HG03460 (cell line): ENCODE data around the gene AKAP10.
"Not testable (repeated sequence)": the region's sequence is repeated elsewhere in the genome, so short reads cannot be mapped to it uniquely, and the experiment has no call there.

ENCODE experiments used
- ATAC-seq: cut with Tn5 transposase; IDR thresholded peaks from one replicate; pipeline ENCODE4 v1.9.1; 2021; ENCODE audit not compliant: unreplicated experiment

Gene AKAP10

DNA sequence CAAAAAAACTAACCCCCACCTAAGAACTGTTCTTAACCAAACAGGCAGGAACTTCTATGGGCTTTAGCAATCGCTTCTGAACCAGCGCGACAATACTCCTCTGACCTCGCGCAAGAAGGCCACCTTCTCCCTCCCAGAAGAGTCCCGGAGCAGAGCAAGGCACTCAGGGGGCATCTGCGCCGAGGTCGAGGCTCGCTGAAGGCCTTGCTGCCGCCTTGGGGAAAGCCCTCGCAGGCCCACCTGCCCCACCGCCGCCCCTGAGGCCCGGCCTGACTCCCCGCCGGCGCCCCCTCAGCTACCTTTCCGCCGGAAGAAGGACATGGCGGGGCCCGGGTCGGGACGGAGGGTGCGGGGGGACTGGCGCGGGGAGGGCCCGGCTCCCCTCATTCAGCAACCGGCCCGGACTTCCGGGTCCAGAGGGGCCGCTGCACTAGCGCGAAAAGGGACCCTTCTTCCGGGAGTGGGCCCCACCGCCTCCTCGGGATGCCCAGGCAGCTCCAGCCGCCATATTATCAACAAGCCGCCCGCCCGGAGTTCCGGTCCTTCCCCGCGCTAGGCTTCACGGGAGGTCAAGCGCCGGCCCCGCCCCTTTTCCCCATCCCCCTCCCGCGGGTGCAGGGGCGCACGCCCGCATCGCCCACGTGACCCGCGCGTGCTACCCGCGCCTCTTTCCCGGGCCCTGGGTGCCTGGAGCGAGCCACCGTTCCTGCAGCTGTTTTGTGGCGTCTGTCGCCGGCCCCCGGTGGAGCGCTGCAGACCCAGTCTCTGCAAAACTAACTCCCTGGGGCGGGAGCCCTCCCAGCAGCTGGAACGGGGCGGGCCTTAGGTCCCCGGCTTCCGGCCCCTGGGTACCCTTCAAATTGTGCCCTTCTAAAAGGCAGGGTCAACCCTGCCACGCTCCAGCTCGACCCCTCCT, at the start of gene AKAP10:
Gene AKAP10 (minus strand): TSS at position 536 of the 916 bp plus-strand sequence. CDS start 149 bp downstream, at position 387.
- ATAC-seq, result peak; percentile 79

- ATAC-seq, result no peak
These were observed 49.3 kb upstream of the AKAP10 start for GRCh38 chr17:20026960-20027359.

DNA sequence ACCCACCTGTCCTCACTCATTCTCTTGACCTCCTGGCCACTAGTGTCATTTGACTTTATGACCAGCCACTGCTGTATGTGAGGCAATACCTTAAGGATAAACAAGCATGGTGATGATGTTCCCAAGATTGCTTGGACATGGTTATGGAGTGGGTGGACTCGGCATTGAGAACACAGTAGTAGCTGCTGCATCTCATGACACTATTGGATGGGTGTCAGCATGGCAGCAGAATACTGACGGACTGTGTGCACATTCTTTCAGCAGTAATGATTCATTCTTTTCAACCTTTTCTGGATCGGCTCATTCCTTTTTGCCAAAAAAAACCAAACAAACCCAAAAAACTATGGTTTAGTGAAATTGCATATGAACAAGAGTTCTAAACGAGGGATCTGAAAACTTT, 45.1 kb upstream of the AKAP10 start:
- ATAC-seq, result no peak

DNA sequence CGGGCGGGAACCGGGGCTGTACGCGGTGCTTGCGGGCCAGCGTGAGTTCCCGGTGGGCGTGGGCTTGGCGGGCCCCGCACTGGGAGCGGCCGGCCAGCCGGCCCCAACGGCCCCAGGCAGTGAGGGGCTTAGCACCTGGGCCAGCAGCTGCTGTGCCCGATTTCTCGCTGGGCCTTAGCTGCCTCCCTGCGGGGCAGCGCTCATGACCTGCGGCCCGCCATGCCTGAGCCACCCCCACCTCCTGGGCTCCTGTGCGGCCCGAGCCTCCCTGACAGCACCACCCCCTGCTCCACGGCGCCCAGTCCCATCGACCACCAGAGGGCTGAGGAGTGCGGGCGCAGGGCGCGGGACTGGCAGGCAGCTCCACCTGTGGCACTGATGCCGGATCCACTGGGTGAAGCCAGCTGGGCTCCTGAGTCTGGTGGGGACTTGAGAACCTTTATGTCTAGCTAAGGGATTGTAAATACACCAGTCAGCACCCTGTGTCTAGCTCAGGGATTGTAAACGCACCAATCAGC, 38.9 kb upstream of the AKAP10 start:
- ATAC-seq, result not testable (repeated sequence)

DNA sequence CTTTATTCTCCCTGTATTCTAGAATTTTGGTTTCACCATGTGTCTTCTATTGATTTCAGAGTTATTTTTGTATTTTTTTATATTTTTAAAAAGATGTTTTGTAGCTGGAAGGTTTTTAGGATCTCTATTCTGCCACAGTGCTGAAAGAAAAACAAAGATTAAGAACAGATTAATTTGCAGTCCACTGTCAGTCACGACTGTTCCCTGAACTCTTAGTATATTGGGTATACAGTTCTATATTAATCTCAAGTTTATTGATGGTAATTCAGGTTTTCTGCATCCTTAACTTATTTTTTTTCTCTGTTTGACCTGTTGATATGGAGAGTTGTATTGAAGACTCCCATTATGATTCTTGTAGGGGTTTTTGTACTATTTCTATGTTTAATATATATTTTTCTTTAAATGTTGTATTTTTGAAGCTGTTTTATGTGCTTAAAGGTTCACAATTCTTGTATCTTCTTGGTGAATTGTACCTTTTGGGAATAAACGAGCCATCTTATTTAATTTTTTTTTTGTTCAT, 34.4 kb upstream of the AKAP10 start:
- ATAC-seq, result no peak

DNA sequence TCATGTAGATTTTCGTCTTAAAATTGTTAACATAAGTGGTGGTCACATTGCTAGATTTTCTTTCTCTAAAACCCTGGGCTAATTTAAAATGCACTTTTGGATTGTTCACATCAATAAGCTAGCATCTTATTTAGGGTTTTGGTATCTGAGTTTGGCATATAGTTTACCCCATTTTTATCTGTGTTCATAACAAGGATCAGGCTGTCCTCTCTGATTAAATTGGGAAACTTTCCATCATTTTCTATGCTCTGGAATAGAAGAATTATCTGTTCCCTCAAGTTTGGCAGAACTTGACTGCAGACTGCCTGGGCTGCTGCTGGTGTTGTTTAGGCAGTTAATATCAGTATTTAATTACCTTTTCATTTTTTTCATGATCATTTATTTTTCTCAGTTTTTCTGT, 33.3 kb upstream of the AKAP10 start:
- no peak for ATAC-seq

DNA sequence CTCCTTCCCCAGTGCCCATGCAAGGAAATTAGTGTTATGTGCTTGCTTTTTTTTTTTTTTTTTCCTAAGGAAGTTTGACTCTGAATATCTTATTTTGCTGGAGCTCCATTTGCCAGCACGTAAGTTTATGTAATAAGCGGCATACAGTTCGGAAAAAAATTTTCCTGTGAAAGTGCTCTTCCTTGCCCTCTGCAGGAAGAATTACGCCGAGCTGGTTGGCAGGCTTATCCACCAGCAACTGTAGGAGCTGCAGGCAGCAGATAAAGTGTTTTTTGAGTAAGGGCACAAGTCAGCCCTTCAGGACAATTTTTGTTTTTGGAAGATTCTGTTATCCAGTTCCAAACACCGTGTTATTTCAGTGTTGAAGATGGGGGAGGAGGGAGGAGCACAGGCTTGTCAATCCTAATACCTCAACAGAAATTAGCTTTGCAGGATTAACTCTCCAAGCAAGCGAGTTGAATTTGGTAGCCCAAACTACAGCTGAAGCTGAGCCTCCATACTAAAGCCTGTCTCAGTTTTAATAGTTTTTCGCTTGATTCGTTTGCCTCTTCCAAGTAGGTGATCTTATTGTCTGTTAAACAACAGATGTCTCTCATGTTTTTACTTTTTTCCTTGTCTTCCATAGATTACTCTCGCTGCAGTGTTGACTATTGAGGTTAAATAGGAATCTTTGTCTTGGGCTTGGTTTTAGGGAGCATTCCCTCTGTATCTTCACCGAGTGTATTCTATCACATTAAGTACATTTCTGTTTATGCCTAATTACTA, 32.7 kb upstream of the AKAP10 start:
- no peak for ATAC-seq

DNA sequence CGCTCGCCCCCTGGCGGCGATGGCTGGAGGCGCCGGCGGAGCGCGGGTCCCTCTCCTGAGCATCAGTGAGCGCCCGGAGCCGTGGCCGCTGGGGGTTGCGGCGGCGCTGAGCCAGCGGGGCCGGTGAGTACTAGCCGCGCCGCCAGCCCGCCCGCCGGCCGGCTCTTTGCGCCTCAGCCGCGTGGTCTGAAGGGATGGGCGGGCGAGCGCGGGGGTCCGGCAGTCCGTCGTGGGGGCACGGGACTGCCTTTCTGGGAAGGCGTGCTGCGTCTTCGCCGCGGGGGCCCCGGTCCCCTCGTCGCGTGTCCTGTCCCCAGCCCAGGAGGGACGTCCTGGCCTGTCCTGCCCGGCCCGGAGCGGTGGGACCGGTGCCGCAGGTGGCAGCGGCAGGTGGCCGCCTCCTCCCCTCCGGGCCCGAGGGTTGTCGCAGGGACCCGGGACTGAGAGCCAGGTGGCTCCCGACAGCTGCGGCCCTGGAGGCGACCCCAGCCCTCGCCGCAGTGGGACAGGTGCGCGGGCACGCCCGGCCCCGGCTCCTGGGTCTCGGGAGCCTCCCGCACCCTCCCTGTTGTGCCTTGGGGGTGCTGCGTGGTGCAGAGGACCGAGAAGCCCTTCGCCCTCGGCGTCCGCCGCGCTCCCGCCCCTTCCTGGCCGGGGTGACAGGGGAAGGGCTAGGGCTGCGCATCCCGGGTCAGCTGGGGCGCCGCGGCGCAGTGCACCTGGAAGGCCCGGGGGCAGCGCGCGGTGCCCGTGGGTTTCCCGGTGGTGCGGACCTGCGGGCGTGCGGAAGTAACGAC, 31.9 kb upstream of the AKAP10 start, which contains the start of gene SPECC1:
Gene SPECC1 (plus strand): TSS at position 58 of the 797 bp plus-strand sequence. CDS start 87,293 bp downstream, outside the sequence.
- ATAC-seq, result peak; percentile 97

DNA sequence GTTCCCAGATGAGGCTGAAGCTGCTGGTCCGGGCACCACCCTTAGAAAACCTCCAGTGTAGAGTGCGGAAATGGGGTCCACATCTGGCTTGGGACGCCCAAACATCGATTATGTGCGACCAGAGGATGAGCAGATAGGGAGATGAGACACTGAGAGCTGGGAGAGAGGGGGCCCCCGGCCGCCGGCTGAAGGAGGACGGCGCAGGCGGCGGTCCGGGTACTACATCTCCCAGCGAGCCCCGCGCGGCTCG, 31.3 kb upstream of the AKAP10 start:
- ATAC-seq, result peak; percentile 12

GRCh38 chr17:20008242-20009051, 30.8 kb upstream of the AKAP10 start:
- peak; percentile 14 for ATAC-seq

GRCh38 chr17:19996502-19996901, 18.9 kb upstream of the AKAP10 start:
- no peak for ATAC-seq

DNA sequence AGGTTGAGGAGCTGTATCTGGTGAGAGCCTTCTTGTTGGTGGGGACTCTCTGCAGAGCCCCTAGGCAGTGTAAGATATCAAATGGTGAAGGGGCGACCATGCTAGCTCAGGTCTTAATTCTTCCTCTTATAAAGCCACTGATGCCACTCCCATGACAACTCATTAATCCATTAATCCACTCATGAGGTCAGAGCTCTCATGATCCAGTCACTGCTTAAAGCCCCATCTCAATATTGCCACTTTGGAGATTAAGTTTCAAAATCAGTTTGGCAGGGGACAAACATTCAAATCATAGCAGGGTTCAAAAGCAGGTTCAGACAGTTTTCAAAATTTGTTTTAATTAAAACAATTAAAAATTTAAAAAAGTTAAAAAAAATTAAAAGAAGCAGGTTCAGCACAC, 18.5 kb upstream of the AKAP10 start:
- no peak for ATAC-seq

- peak; percentile 62 for ATAC-seq
These were observed 15.4 kb upstream of the AKAP10 start for GRCh38 chr17:19992803-19993713.

DNA sequence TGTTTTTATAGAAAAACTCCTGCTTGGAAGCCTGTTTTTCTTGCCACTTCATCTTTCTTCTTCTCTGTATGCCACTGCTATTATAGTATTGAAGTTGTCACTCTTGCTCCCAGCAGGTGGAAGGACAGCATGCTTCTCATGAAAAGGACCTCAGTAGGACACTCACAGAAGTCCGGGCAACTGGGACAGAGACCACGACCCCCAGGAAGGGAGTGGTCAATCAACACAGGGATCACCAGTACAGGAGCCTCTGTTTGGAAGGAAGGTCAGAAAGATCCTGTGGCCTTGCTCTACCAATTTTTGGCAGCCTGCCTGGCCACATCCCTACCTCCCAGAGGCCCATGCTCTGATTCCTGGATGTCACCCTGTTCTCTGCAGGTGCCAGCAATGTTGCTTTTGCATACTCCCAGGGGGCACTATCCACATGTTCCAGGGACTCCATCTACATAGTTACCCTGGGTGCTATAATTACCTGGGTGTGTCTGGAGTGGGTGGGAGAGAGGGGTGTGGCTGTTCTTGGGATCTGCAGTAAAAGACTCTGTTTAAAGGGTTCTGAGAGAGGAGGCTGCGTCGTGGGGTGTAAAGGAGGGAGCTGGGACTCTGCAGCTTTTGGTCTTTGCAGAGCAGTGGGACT, 13.7 kb upstream of the AKAP10 start:
- ATAC-seq, result no peak

DNA sequence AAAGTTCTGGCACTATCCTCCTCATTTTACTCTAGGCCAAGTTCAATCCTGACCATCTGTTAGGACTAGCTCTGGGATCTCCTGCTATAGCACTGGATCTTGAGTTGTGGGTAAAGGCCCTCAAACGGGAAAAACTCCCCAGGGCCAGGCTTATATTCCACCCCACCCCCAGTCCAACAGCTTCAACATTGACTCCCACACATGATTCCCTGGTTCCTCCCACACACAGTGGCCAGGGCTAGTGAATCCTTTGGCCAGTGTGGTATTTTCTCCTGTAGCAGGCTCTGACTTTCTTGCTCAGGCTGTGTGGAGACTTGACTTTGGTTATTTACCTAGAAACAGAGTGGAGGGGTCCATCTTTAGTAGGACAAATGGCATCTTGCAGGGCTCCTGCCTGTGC, 10.3 kb upstream of the AKAP10 start:
- no peak for ATAC-seq

DNA sequence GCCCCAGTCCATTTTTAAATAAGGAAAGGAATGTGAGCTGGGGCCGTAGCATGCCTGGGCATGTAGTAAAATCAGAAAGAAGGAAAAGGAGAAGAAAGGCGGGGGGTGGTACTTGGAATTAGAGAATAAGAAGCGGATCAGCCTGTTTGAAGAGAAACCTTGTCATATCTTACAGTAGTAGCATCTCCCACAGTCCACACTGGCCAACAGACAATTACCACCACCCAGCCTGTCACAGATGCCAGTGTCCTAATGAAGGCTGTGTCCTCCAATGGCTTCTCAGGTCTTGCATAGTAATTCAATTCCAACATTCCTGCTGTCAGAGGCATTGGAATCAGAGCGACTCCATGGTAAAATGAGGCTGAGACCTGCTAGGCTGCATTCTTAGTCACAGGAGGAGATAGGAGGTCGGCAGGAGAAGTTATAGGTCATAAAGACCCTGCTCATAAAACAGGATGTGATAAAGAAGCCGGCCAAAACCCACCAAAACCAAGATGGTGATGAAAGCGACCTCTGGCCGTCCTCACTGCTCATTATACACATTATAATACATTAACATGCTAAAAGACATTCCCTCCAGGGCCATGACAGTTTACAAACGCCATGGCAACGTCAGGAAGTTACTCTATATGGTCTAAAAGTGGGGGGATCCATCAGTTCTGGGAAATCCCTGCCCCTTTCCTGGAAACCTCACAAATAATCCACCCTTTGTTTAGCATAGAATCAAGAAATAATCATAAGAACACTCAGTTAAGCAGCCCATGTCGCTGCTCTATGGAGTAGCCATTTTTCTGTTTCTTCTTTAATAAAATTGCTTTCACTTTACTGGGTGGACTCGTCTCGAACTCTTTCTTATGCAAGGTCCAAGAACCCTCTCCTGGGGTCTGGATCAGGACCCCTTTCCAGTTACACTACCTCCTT, 9.6 kb upstream of the AKAP10 start:
- no peak for ATAC-seq
